ENCODE results near the gene MYO1H. TPM values are rescaled to one million over a fixed set of nuclear protein-coding genes. Genes with fewer than 3 reads are reported as not detected.

The MYO1H gene
- total and polyA plus RNA-seq, 2 of the 8 experiments (the other 6 are each of a cell fraction or from before 2014, with no cell fraction given): 0.03 TPM; not detected in 1

DNA sequence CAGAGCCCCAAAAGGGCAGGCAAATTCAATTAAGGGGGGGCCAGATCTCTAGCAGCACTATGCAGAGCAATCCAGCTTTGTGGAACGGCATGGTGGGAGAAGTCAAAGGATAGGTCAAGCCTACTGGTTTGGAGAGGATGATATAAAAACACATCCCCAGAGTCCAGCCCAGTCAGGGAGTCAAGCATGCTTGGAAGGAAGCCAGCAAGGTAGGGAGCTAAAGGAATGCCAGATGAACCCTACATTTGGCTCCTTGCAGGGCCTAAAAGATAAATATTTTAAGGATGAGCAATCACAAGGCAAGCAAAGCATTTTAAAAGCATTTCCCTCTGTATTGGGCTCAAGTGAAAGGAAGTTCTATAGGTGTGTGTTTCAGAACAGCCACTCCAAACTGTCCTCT is 108.0 kb downstream of the MYO1H start:
- no peak overlapping the region for H3K18ac ChIP-seq (ENCODE audit: extremely low read depth, low read length)
- no peak overlapping the region for H3K4me2 ChIP-seq (ENCODE audit: insufficient read depth in 1 of 2, low read depth in 2 of 2, low read length in 2 of 2)
- no peak overlapping the region for H3K23ac ChIP-seq (ENCODE audit: insufficient read length)
- H2BK5ac ChIP-seq (ENCODE audit: low read depth, low read length): no peak overlapping the region
- H2BK15ac ChIP-seq (ENCODE audit: low read length): no peak overlapping the region
- H3K79me1 ChIP-seq (ENCODE audit: low read depth, low read length): peaks cover 2% of the 10 kb centered on the region
- peaks cover 2% of the 10 kb centered on the region; the same call in 1 of the 2 replicates for H3K23me2 ChIP-seq (ENCODE audit: low read depth, low read length)
- FAIRE-seq (no peak), DNase-seq (ENCODE audit: low read depth in 1 of 2, low spot score in 2 of 2) (no peak)
- no peaks in the 10 kb centered on the region for H4K20me1 ChIP-seq (replicated peaks in 1 of 2; ENCODE audit: control insufficient read depth in 1 of 2, insufficient read depth in 2 of 2, low read length in 2 of 2)
- H3K14ac ChIP-seq (ENCODE audit: insufficient read length): no peak overlapping the region
- no peak overlapping the region for H3K4ac ChIP-seq (replicated peaks; ENCODE audit: insufficient read length, low read depth, low read length)
- peaks cover 0 to 27% of the 10 kb centered on the region in 2 experiments; a peak in 3 of 4 replicates for H3K79me2 ChIP-seq (ENCODE audit: control insufficient read depth in 1 of 2, insufficient read depth in 2 of 2, low read length in 2 of 2)
- H4K91ac ChIP-seq (replicated peaks; ENCODE audit: insufficient read length, low read length): no peak overlapping the region
- H2BK120ac ChIP-seq (replicated peaks; ENCODE audit: low read depth, low read length): no peak overlapping the region
- no peak overlapping the region for H2AK5ac ChIP-seq (ENCODE audit: low read depth, low read length)
- H2BK20ac ChIP-seq (ENCODE audit: low read length): no peak overlapping the region
- H2BK12ac ChIP-seq (ENCODE audit: low read depth, low read length): no peak overlapping the region
- no peak overlapping the region for H2AFZ ChIP-seq (ENCODE audit: low read length)
- CTCF ChIA-PET (ENCODE audit: partially characterized antibody): interaction anchor here (0.6 to 17.4 kb wide), 4 partner anchors 18 to 311 kb away, joined by 3 to 181 read pairs (median 4); no protein-coding TSS in a partner anchor
- TF ChIP-seq EZH2 (IDR thresholded peaks at IDR 0.05; ENCODE audit: low read depth, low read length, severe bottlenecking) (no peak), SP4 (IDR thresholded peaks at IDR 0.05; ENCODE audit: low read length) (no peak), EGR1 (IDR thresholded peaks at IDR 0.05; ENCODE audit: borderline replicate concordance, low read depth, low read length) (no peak), ASH2L (IDR thresholded peaks at IDR 0.05; ENCODE audit: low read length) (no peak), HDAC2 (IDR thresholded peaks at IDR 0.05; ENCODE audit: borderline replicate concordance in 1 of 2, low read depth in 2 of 2, low read length in 2 of 2) (no peak), SAP30 (IDR thresholded peaks at IDR 0.05; ENCODE audit: insufficient read depth, insufficient replicate concordance, low read length) (no peak)
- no peak overlapping the region for H3K9ac ChIP-seq (replicated peaks in 1 of 4; ENCODE audit: extremely low read depth in 1 of 4, low read depth in 3 of 4, low read length in 3 of 4)
- no peaks in the 10 kb centered on the region for H3K9me3 ChIP-seq (ENCODE audit: insufficient read depth in 2 of 2, low read depth in 1 of 2, low read length in 1 of 2)
- no peaks in the 10 kb centered on the region for H3K27me3 ChIP-seq (replicated peaks in 1 of 4; ENCODE audit: control insufficient read depth in 3 of 4, extremely low read depth in 1 of 4, insufficient read depth in 3 of 4, low read length in 3 of 4)
- H3K4me3 ChIP-seq (ENCODE audit: extremely low read depth in 1 of 4, insufficient read depth in 2 of 4, low read depth in 3 of 4, low read length in 4 of 4): no peak overlapping the region
- H3K4me1 ChIP-seq (replicated peaks in 1 of 4; ENCODE audit: control insufficient read depth in 3 of 4, insufficient read depth in 4 of 4, low read length in 3 of 4): peaks cover 16 to 31% (median 26%) of the 10 kb centered on the region in 4 experiments
- peaks cover 27 to 69% (median 55%) of the 10 kb centered on the region in 4 experiments for H3K36me3 ChIP-seq (ENCODE audit: control insufficient read depth in 2 of 4, insufficient read depth in 4 of 4, low read length in 3 of 4)
- H4K5ac ChIP-seq (ENCODE audit: insufficient read length, low read depth, low read length): no peak overlapping the region
- H3K27ac ChIP-seq (ENCODE audit: low read depth, low read length): no peak overlapping the region
- POLR2A ChIA-PET (ENCODE audit: partially characterized antibody): interaction anchor here (0.6 kb wide), 2 partner anchors 12 to 132 kb away, joined by 3 to 4 read pairs; no protein-coding TSS in a partner anchor
- no peak overlapping the region for H3K56ac ChIP-seq (replicated peaks; ENCODE audit: insufficient read length, low read depth, low read length)
- H4K8ac ChIP-seq (ENCODE audit: extremely low read depth, insufficient read depth, low read length): no peak overlapping the region
- 89% methylated on average over 1 of the region's 1 CpG; no CpG with 5 or more reads in 1 of the 2 experiments for WGBS, 2 experiments (ENCODE audit: extremely low coverage in 1 of 2, insufficient coverage in 1 of 2, insufficient read length in 1 of 2, insufficient replicate concordance in 2 of 2, low coverage in 1 of 2, low lambda C conversion rate in 2 of 2, missing lambda C conversion rate in 1 of 2)
